K562 (cell line): ENCODE results near the gene HEMGN. TPM values are rescaled to one million over a fixed set of nuclear protein-coding genes. Genes with fewer than 3 reads are reported as not detected.

Experiments
- C11orf30 ChIP-seq: fragments of 450-650 bp; IDR thresholded peaks from 2 replicates; pipeline ENCODE4 v1.6.1; 2016; ENCODE audit warnings: low read depth, mild to moderate bottlenecking
- CHCHD3 ChIP-seq: fragments of 250-450 bp; sonication (Bioruptor Pico); IDR thresholded peaks from 2 replicates; pipeline ENCODE4 v2.1.2; 2022; ENCODE audit warnings: mild to moderate bottlenecking
- ETV1 ChIP-seq: fragments of 450-650 bp; conservative IDR thresholded peaks from 2 replicates; pipeline ENCODE4 v1.6.1; 2016; ENCODE audit warnings: missing genetic modification characterization, control low read depth, low read depth, missing compliant biosample characterization
- ETV5 ChIP-seq: sonication (generic); formaldehyde crosslinking; IDR thresholded peaks from 2 replicates; pipeline ENCODE4 v1.4.0; 2020; ENCODE audit warnings: low read depth, mild to moderate bottlenecking, missing genetic modification reagents
- FOXK1 ChIP-seq: sonication (generic); formaldehyde crosslinking; IDR thresholded peaks from 2 replicates; pipeline ENCODE4 v1.8.0; 2022; ENCODE audit warnings: missing genetic modification reagents, mild to moderate bottlenecking, borderline replicate concordance
- GATAD2A ChIP-seq: fragments of 450-650 bp; IDR thresholded peaks from 2 replicates; pipeline ENCODE4 v1.6.1; 2017
- HINFP ChIP-seq: fragments of 450-650 bp; conservative IDR thresholded peaks from 2 replicates; pipeline ENCODE4 v1.6.1; 2016; ENCODE audit warnings: missing genetic modification characterization, low read depth, mild to moderate bottlenecking, control low read depth, missing compliant biosample characterization
- MIER1 ChIP-seq: fragments of 450-650 bp; IDR thresholded peaks from 2 replicates; pipeline ENCODE4 v1.6.1; 2016; ENCODE audit warnings: antibody characterized with exemption, mild to moderate bottlenecking, low read depth
- NFE2L1 ChIP-seq: fragments of 450-650 bp; IDR thresholded peaks from 2 replicates; pipeline ENCODE4 v1.6.1; 2016; ENCODE audit warnings: missing genetic modification characterization, low read depth, mild to moderate bottlenecking, missing compliant biosample characterization, moderate library complexity, borderline replicate concordance
- NR2C1 ChIP-seq, 2 experiments: fragments of 450-650 bp; IDR thresholded peaks; 2 replicates each; pipeline ENCODE4 v1.6.1; 2017; ENCODE audit warnings: mild to moderate bottlenecking in 2 of 2, antibody characterized with exemption in 1 of 2, inconsistent platforms in 1 of 2, missing compliant biosample characterization in 1 of 2, missing genetic modification characterization in 1 of 2
- PHB ChIP-seq: fragments of 250-450 bp; sonication (Bioruptor Pico); IDR thresholded peaks from 2 replicates; pipeline ENCODE4 v1.5.0; 2021
- PHF8 ChIP-seq: fragments of 200-600 bp; sonication (generic); IDR thresholded peaks from 2 replicates; pipeline ENCODE4 v1.6.1; 2012; ENCODE audit warnings: mixed run types, mild to moderate bottlenecking, inconsistent platforms, low read length, moderate library complexity, borderline replicate concordance
- PTRF ChIP-seq: fragments of 450-650 bp; IDR thresholded peaks from 2 replicates; pipeline ENCODE4 v1.6.1; 2016; ENCODE audit warnings: mild to moderate bottlenecking, missing genetic modification characterization, missing compliant biosample characterization
- RB1 ChIP-seq: fragments of 450-650 bp; IDR thresholded peaks from 2 replicates; pipeline ENCODE4 v1.6.1; 2017; ENCODE audit warnings: low read depth, mild to moderate bottlenecking
- RBM15 ChIP-seq: fragments of 200-400 bp; formaldehyde crosslinking; IDR thresholded peaks from 2 replicates; pipeline ENCODE4 v1.6.1; 2018; ENCODE audit warnings: mild to moderate bottlenecking, low read length, moderate library complexity; ENCODE audit not compliant: insufficient read depth
- TAF7 ChIP-seq: fragments of 450-650 bp; IDR thresholded peaks from 2 replicates; pipeline ENCODE4 v1.6.1; 2016; ENCODE audit warnings: missing genetic modification characterization, missing compliant biosample characterization
- ZNF584 ChIP-seq: fragments of 200-800 bp; sonication (Bioruptor generic); IDR thresholded peaks from 2 replicates; pipeline ENCODE4 v1.6.1; 2016; ENCODE audit warnings: low read depth, mild to moderate bottlenecking, missing genetic modification characterization, missing compliant biosample characterization
- ZNF589 ChIP-seq: fragments of 200-800 bp; sonication (Bioruptor generic); IDR thresholded peaks from 2 replicates; pipeline ENCODE4 v1.6.1; 2016; ENCODE audit warnings: low read depth, missing genetic modification characterization, missing compliant biosample characterization
- polyA plus RNA-seq, 8 experiments: library from polyadenylated mRNA; depleted of rRNA in 4 of 8; stranded (reverse) in 5 of 8; unstranded in 3 of 8; fragments of >200 nt; fragmentation: Nextera tagmentation in 2 of 8; fragmentation: Illumina TruSeq in 1 of 8; extraction: Ambion mirVana in 2 of 8; extraction: Trizol in 1 of 8; gene quantifications; 2 replicates each; pipeline versions ENCODE4 v1.2.1 to v1.2.3, GENCODE V29; 2011 to 2014; ENCODE audit warnings: inconsistent platforms in 1 of 8, missing spikeins in 1 of 8
- total RNA-seq, 7 experiments: library from RNA; depleted of rRNA in 6 of 7; stranded (reverse); fragments of >200 nt in 6 of 7; fragmentation: Illumina TruSeq in 2 of 7; extraction: Trizol in 2 of 7; gene quantifications; 2 replicates each; pipeline versions ENCODE4 v1.2.1 to v1.2.3, GENCODE V29; 2011 to 2021; ENCODE audit warnings: low replicate concordance in 1 of 7
- TF ChIP-seq, protein P1 (sequence below): fragments of 250-450 bp; sonication (Bioruptor Pico); IDR thresholded peaks from 2 replicates; pipeline ENCODE4 v1.8.0; 2022; ENCODE audit warnings: moderate library complexity, mild to moderate bottlenecking, inconsistent platforms
- TF ChIP-seq, protein P2 (sequence below): fragments of 150-350 bp; IDR thresholded peaks from 2 replicates; pipeline ENCODE4 v1.6.1; 2014; ENCODE audit warnings: low read depth, mild to moderate bottlenecking, low read length, borderline replicate concordance

Gene HEMGN
- total and polyA plus RNA-seq, 9 of the 15 experiments (the other 6 are each of a cell fraction or from before 2014, with no cell fraction given), result 56.3 to 258 (median 137) TPM

DNA sequence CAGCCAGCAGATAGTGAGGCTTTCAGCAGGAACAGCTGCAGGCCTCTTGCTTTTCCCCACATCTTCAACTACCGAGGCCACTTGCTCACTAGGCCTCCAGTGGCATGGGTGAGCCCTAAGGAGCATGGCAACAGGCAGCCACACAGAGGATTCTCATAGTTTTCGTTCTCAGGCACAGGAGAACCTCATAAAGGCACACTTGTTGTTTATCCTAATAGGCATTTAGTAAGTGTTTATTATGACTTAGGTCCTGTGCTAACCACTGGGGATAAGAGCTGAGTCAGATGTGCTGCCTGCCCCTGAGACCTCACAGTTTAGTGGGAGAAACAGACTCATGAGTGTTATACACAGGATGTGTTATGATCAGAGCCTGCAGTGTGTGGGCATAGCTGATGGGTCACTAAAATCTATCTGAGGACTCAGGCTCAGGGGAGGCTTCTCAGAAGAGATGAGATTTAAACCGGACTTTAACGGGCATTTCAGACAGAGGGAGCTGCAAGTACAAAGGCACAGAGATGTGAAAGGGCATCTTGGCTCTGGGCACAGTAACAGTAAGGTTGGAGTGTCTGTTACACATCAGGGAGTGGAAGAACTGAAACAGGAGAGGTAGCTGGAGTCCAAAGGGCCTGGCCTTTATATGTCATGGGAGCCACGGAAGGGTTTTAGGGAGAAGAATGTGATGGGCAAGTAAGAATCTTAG, 21.0 kb upstream of the HEMGN start (continued):
- peak; percentile 52; the same call in 1 of the 2 replicates for TF ChIP-seq ZNF584 (CRISPR knock-in tag)
- TF ChIP-seq GATAD2A, result no peak
- 0 out of 2 replicates have a peak, but pooled peaks have one; percentile 19 for TF ChIP-seq ETV5 (CRISPR knock-in tag)
- TF ChIP-seq TAF7 (tag), result 0 out of 2 replicates have a peak, but pooled peaks have one; percentile 7
- TF ChIP-seq, protein P1, sequence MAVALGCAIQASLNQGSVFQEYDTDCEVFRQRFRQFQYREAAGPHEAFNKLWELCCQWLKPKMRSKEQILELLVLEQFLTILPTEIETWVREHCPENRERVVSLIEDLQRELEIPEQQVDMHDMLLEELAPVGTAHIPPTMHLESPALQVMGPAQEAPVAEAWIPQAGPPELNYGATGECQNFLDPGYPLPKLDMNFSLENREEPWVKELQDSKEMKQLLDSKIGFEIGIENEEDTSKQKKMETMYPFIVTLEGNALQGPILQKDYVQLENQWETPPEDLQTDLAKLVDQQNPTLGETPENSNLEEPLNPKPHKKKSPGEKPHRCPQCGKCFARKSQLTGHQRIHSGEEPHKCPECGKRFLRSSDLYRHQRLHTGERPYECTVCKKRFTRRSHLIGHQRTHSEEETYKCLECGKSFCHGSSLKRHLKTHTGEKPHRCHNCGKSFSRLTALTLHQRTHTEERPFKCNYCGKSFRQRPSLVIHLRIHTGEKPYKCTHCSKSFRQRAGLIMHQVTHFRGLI (CRISPR knock-in tag), result no peak
- peak; percentile 76 for TF ChIP-seq C11orf30
- TF ChIP-seq CHCHD3 (CRISPR knock-in tag), result no peak
- TF ChIP-seq HINFP (tag), result 0 out of 2 replicates have a peak, but pooled peaks have one; percentile 16
- TF ChIP-seq, protein P2, sequence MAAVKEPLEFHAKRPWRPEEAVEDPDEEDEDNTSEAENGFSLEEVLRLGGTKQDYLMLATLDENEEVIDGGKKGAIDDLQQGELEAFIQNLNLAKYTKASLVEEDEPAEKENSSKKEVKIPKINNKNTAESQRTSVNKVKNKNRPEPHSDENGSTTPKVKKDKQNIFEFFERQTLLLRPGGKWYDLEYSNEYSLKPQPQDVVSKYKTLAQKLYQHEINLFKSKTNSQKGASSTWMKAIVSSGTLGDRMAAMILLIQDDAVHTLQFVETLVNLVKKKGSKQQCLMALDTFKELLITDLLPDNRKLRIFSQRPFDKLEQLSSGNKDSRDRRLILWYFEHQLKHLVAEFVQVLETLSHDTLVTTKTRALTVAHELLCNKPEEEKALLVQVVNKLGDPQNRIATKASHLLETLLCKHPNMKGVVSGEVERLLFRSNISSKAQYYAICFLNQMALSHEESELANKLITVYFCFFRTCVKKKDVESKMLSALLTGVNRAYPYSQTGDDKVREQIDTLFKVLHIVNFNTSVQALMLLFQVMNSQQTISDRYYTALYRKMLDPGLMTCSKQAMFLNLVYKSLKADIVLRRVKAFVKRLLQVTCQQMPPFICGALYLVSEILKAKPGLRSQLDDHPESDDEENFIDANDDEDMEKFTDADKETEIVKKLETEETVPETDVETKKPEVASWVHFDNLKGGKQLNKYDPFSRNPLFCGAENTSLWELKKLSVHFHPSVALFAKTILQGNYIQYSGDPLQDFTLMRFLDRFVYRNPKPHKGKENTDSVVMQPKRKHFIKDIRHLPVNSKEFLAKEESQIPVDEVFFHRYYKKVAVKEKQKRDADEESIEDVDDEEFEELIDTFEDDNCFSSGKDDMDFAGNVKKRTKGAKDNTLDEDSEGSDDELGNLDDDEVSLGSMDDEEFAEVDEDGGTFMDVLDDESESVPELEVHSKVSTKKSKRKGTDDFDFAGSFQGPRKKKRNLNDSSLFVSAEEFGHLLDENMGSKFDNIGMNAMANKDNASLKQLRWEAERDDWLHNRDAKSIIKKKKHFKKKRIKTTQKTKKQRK, result no peak
- 0 out of 2 replicates have a peak, but pooled peaks have one; percentile 57 for TF ChIP-seq FOXK1
- TF ChIP-seq MIER1, result no peak
- no peak for TF ChIP-seq RBM15
- no peak for TF ChIP-seq PHF8
- TF ChIP-seq NFE2L1 (tag), result 0 out of 2 replicates have a peak, but pooled peaks have one; percentile 17
- peak; percentile 37; the same call in 1 of the 2 replicates for TF ChIP-seq ETV1 (tag)
- TF ChIP-seq PHB (CRISPR knock-in tag), result no peak
- TF ChIP-seq NR2C1 (IDR thresholded peaks at IDR 0.05), result no peak
- peak; percentile 29; the same call in 1 of the 2 replicates for TF ChIP-seq NR2C1 (tag; IDR thresholded peaks at IDR 0.05)
- TF ChIP-seq RB1, result no peak
- 0 out of 2 replicates have a peak, but pooled peaks have one; percentile 28 for TF ChIP-seq PTRF (tag)
- 0 out of 2 replicates have a peak, but pooled peaks have one; percentile 54 for TF ChIP-seq ZNF589 (CRISPR knock-in tag)
